DMS53 treated with DMSO at 0.1 percent for 48 hours (cell line): ENCODE results near the gene TNS3.

Source experiments
- DNase-seq: peaks from one replicate; lab custom pipeline; 2025; ENCODE audit not compliant: unreplicated experiment; lab: John Stamatoyannopoulos, UW

Gene TNS3

GRCh38 chr7:47526466-47526865 is 55.4 kb downstream of the TNS3 start:
- no peak for DNase-seq

GRCh38 chr7:47525066-47525623 is 56.8 kb downstream of the TNS3 start:
- DNase-seq = no peak

- DNase-seq = no peak
These were observed 58.5 kb downstream of the TNS3 start for GRCh38 chr7:47523401-47523800.

- DNase-seq = no peak
These were observed 59.9 kb downstream of the TNS3 start for GRCh38 chr7:47521816-47522561.

GRCh38 chr7:47521011-47521795 is 60.7 kb downstream of the TNS3 start:
- DNase-seq = no peak

- no peak for DNase-seq
These were observed 61.5 kb downstream of the TNS3 start for GRCh38 chr7:47520406-47520805.

GRCh38 chr7:47518827-47519226 is 63.1 kb downstream of the TNS3 start:
- DNase-seq = no peak

GRCh38 chr7:47517821-47518480 is 64.0 kb downstream of the TNS3 start:
- no peak for DNase-seq

- no peak for DNase-seq
These were observed 64.8 kb downstream of the TNS3 start for GRCh38 chr7:47516985-47517600.

- DNase-seq = no peak
These were observed 65.5 kb downstream of the TNS3 start for GRCh38 chr7:47516386-47516785.

- DNase-seq = no peak
These were observed 66.5 kb downstream of the TNS3 start for GRCh38 chr7:47515305-47515834.

GRCh38 chr7:47514818-47515217 is 67.1 kb downstream of the TNS3 start:
- no peak for DNase-seq

- DNase-seq = no peak
These were observed 67.5 kb downstream of the TNS3 start for GRCh38 chr7:47514367-47514766.

- no peak for DNase-seq
These were observed 68.1 kb downstream of the TNS3 start for GRCh38 chr7:47513741-47514241.

GRCh38 chr7:47512481-47513176 is 69.3 kb downstream of the TNS3 start:
- no peak for DNase-seq

GRCh38 chr7:47511699-47512370 is 70.1 kb downstream of the TNS3 start:
- no peak for DNase-seq

- no peak for DNase-seq
These were observed 71.1 kb downstream of the TNS3 start for GRCh38 chr7:47510786-47511185.

- no peak for DNase-seq
These were observed 71.7 kb downstream of the TNS3 start for GRCh38 chr7:47510192-47510591.

- no peak for DNase-seq
These were observed 72.3 kb downstream of the TNS3 start for GRCh38 chr7:47509571-47509970.
